Measurements from ENCODE around the gene FBXW12.

GRCh38 chr3:48417529-48418108 is 45.6 kb downstream of the FBXW12 start:
- TF ChIP-seq CTCF (IDR thresholded peaks at IDR 0.05): no peak
- no peak for TF ChIP-seq POLR2A (IDR thresholded peaks at IDR 0.05)

Data from lower leg skin (tissue), 3 donors.